HEK293 (cell line): ENCODE results near the gene LRRC46.

Experiments used
- GLIS2 ChIP-seq: fragments of 450-650 bp; formaldehyde crosslinking; IDR thresholded peaks from 2 replicates; pipeline ENCODE4 v1.5.1; 2016; ENCODE audit warnings: missing biosample characterization, missing genetic modification characterization
- HIC1 ChIP-seq: fragments of 450-650 bp; formaldehyde crosslinking; IDR thresholded peaks from 2 replicates; pipeline ENCODE4 v1.5.1; 2016; ENCODE audit warnings: missing biosample characterization, missing genetic modification characterization
- KLF17 ChIP-seq: fragments of 450-650 bp; formaldehyde crosslinking; IDR thresholded peaks from 2 replicates; pipeline ENCODE4 v1.5.1; 2016; ENCODE audit warnings: missing biosample characterization, missing genetic modification characterization
- KLF9 ChIP-seq: fragments of 450-650 bp; formaldehyde crosslinking; IDR thresholded peaks from 2 replicates; pipeline ENCODE4 v1.5.1; 2016; ENCODE audit warnings: missing biosample characterization, missing genetic modification characterization, low read depth
- MZF1 ChIP-seq: fragments of 450-650 bp; formaldehyde crosslinking; IDR thresholded peaks from 2 replicates; pipeline ENCODE4 v1.5.1; 2017; ENCODE audit warnings: missing biosample characterization, missing genetic modification characterization, borderline replicate concordance
- PATZ1 ChIP-seq: fragments of 450-650 bp; formaldehyde crosslinking; IDR thresholded peaks from 2 replicates; pipeline ENCODE4 v1.5.1; 2016; ENCODE audit warnings: missing biosample characterization, missing genetic modification characterization
- REST ChIP-seq: fragments of 450-650 bp; formaldehyde crosslinking; IDR thresholded peaks from 2 replicates; pipeline ENCODE4 v1.5.1; 2016; ENCODE audit warnings: missing biosample characterization, missing genetic modification characterization
- ZBTB11 ChIP-seq: fragments of 450-650 bp; formaldehyde crosslinking; conservative IDR thresholded peaks from 2 replicates; pipeline ENCODE4 v1.5.1; 2016; ENCODE audit warnings: low read depth, missing biosample characterization, missing genetic modification characterization
- ZBTB20 ChIP-seq: fragments of 450-650 bp; formaldehyde crosslinking; IDR thresholded peaks from 2 replicates; pipeline ENCODE4 v1.5.1; 2016; ENCODE audit warnings: missing biosample characterization, missing genetic modification characterization
- ZBTB6 ChIP-seq: fragments of 450-650 bp; formaldehyde crosslinking; IDR thresholded peaks from 2 replicates; pipeline ENCODE4 v1.5.1; 2017; ENCODE audit warnings: missing biosample characterization, missing genetic modification characterization
- ZNF311 ChIP-seq: fragments of 450-650 bp; formaldehyde crosslinking; IDR thresholded peaks from 2 replicates; pipeline ENCODE4 v1.5.1; 2017; ENCODE audit warnings: missing biosample characterization, missing genetic modification characterization, borderline replicate concordance
- ZNF335 ChIP-seq: fragments of 450-650 bp; formaldehyde crosslinking; conservative IDR thresholded peaks from 2 replicates; pipeline ENCODE4 v1.5.1; 2016; ENCODE audit warnings: missing biosample characterization, missing genetic modification characterization
- ZNF391 ChIP-seq: fragments of 450-650 bp; formaldehyde crosslinking; IDR thresholded peaks from 2 replicates; pipeline ENCODE4 v1.5.1; 2016; ENCODE audit warnings: low read depth, missing biosample characterization, missing genetic modification characterization, borderline replicate concordance
- ZNF398 ChIP-seq: fragments of 450-650 bp; formaldehyde crosslinking; IDR thresholded peaks from 2 replicates; pipeline ENCODE4 v1.5.1; 2017; ENCODE audit warnings: missing biosample characterization, missing genetic modification characterization
- ZNF449 ChIP-seq: fragments of 450-650 bp; formaldehyde crosslinking; IDR thresholded peaks from 2 replicates; pipeline ENCODE4 v1.5.1; 2017; ENCODE audit warnings: missing biosample characterization, mild to moderate bottlenecking, missing genetic modification characterization, moderate library complexity
- ZNF48 ChIP-seq: fragments of 450-650 bp; formaldehyde crosslinking; IDR thresholded peaks from 2 replicates; pipeline ENCODE4 v1.5.1; 2016; ENCODE audit warnings: missing biosample characterization, missing genetic modification characterization
- ZNF654 ChIP-seq: fragments of 450-650 bp; formaldehyde crosslinking; IDR thresholded peaks from 2 replicates; pipeline ENCODE4 v1.5.1; 2016; ENCODE audit warnings: low read depth, missing biosample characterization, missing genetic modification characterization
- ZNF76 ChIP-seq: fragments of 450-650 bp; formaldehyde crosslinking; IDR thresholded peaks from 2 replicates; pipeline ENCODE4; 2016; ENCODE audit warnings: low read depth, missing biosample characterization, missing genetic modification characterization, borderline replicate concordance
- ZNF785 ChIP-seq: fragments of 450-650 bp; formaldehyde crosslinking; IDR thresholded peaks from 2 replicates; pipeline ENCODE4 v1.5.1; 2016; ENCODE audit warnings: missing biosample characterization, missing genetic modification characterization
- ZSCAN30 ChIP-seq: fragments of 450-650 bp; IDR thresholded peaks from 2 replicates; pipeline ENCODE4 v1.5.1; 2018; ENCODE audit warnings: missing biosample characterization, mild to moderate bottlenecking, missing genetic modification characterization, moderate library complexity

LRRC46 gene

GRCh38 chr17:47840742-47841487 is 9.4 kb downstream of the LRRC46 start, which contains the start of gene SCRN2 (continued):
- TF ChIP-seq ZBTB11 (tag by site-specific recombination) (peak; percentile 62), ZSCAN30 (0 out of 2 replicates have a peak, but pooled peaks have one; percentile 29), KLF17 (peak; percentile 29; the same call in 1 of the 2 replicates), ZNF785 (tag by site-specific recombination) (0 out of 2 replicates have a peak, but pooled peaks have one; percentile 58), ZNF335 (tag by site-specific recombination) (peak; percentile 91), PATZ1 (peak; percentile 95), ZNF654 (tag by site-specific recombination) (peak; percentile 89), HIC1 (peak; percentile 60; the same call in 1 of the 2 replicates), ZNF391 (tag by site-specific recombination) (no peak), GLIS2 (peak; percentile 100), REST (tag by site-specific recombination) (peak; percentile 36; the same call in 1 of the 2 replicates), MZF1 (tag by site-specific recombination) (no peak), ZNF449 (tag by site-specific recombination) (no peak; the same call in 1 of the 2 replicates), ZNF48 (tag by site-specific recombination) (no peak), ZNF398 (peak; percentile 52; the same call in 1 of the 2 replicates), ZNF76 (peak; percentile 53), ZNF311 (tag by site-specific recombination) (no peak), KLF9 (peak; percentile 71), ZBTB6 (tag by site-specific recombination) (peak; percentile 57; the same call in 1 of the 2 replicates), ZBTB20 (peak; percentile 94)
